ENCODE data around the gene WBP1L. TPM values are rescaled to one million over a fixed set of nuclear protein-coding genes. Genes with fewer than 3 reads are reported as not detected.
"Not testable (repeated sequence)": the region's sequence is repeated elsewhere in the genome, so short reads cannot be mapped to it uniquely, and the experiment has no call there.

WBP1L gene
- total and polyA plus RNA-seq, 12 donors, result 14.3 to 33.3 (median 20.7) TPM

GRCh38 chr10:102757323-102757722 is 13.6 kb downstream of the WBP1L start:
- H3K4me1 ChIP-seq, result peaks cover 10 to 81% (median 41%) of the 10 kb centered on the region in 9 donors
- 97 to 98% methylated on average over 6 of the region's 6 CpGs for WGBS, 2 donors
- no peaks in the 10 kb centered on the region for H3K27me3 ChIP-seq
- TF ChIP-seq CTCF (IDR thresholded peaks at IDR 0.05), result no peak
- peaks cover 0 to 10% (median 0%) of the 10 kb centered on the region in 9 donors for H3K36me3 ChIP-seq
- no peak overlapping the region for H3K27ac ChIP-seq
- H3K4me3 ChIP-seq, result no peak overlapping the region
- H3K9me3 ChIP-seq, result peaks cover 0 to 5% (median 0%) of the 10 kb centered on the region in 11 donors
- intact Hi-C loops (cut with DNase I), result loop anchor here in 2 of 10 donors (10.0 kb wide), 1 partner anchor 57 kb away; no protein-coding TSS in a partner anchor
- ATAC-seq, result no peak
- no peak for DNase-seq

- H3K4me1 ChIP-seq, result peaks cover 3 to 76% (median 33%) of the 10 kb centered on the region in 9 donors
Measured at GRCh38 chr10:102758240-102758932, 14.6 kb downstream of the WBP1L start.

GRCh38 chr10:102758933-102759262 is 15.2 kb downstream of the WBP1L start:
- intact Hi-C loops (cut with DNase I), result loop anchor here in 2 of 10 donors (10.0 kb wide), 1 partner anchor 56 kb away; no protein-coding TSS in a partner anchor
- peaks cover 3 to 76% (median 33%) of the 10 kb centered on the region in 9 donors for H3K4me1 ChIP-seq
- not testable (repeated sequence) for H3K4me3 ChIP-seq, DNase-seq, ATAC-seq, H3K27me3 ChIP-seq, H3K9me3 ChIP-seq
- WGBS, 2 donors, result 31 to 42% methylated on average over 6 of the region's 12 CpGs
- peak overlapping the region in 8 of 10 donors; percentile 19 to 68 (median 47) for H3K27ac ChIP-seq
- peaks cover 0 to 16% (median 0%) of the 10 kb centered on the region in 9 donors for H3K36me3 ChIP-seq

More at GRCh38 chr10:102758240-102758932, 14.6 kb downstream of the WBP1L start:
- Histone ChIP-seq H3K4me3 (no peak overlapping the region), H3K27me3 (no peaks in the 10 kb centered on the region), H3K9me3 (peaks cover 0 to 5% (median 0%) of the 10 kb centered on the region in 11 donors), H3K36me3 (peaks cover 0 to 11% (median 0%) of the 10 kb centered on the region in 9 donors), H3K27ac (peak overlapping the region in 8 of 10 donors; percentile 19 to 68 (median 46))
- intact Hi-C loops (cut with DNase I), result loop anchor here in 2 of 10 donors (10.0 kb wide), 1 partner anchor 56 kb away; no protein-coding TSS in a partner anchor
- 62 to 70% methylated on average over 9 of the region's 9 CpGs for WGBS, 2 donors
- DNase-seq (no peak), ATAC-seq (no peak)
- TF ChIP-seq CTCF (IDR thresholded peaks at IDR 0.05), result no peak

- Histone ChIP-seq H3K36me3 (peaks cover 0 to 18% (median 0%) of the 10 kb centered on the region in 9 donors), H3K4me1 (peaks cover 0 to 76% (median 32%) of the 10 kb centered on the region in 9 donors), H3K27ac (peak overlapping the region in 5 of 10 donors; percentile 34 to 68 (median 57)), H3K4me3 (no peak overlapping the region), H3K27me3 (no peaks in the 10 kb centered on the region), H3K9me3 (peaks cover 0 to 5% (median 0%) of the 10 kb centered on the region in 11 donors)
- intact Hi-C loops (cut with DNase I), result loop anchor here in 2 of 10 donors (10.0 kb wide), 1 partner anchor 55 kb away; no protein-coding TSS in a partner anchor
- WGBS, 2 donors, result 87 to 89% methylated on average over 3 of the region's 3 CpGs
- no peak for TF ChIP-seq CTCF (IDR thresholded peaks at IDR 0.05)
- ATAC-seq, result no peak
- DNase-seq, result no peak
Measured at GRCh38 chr10:102759497-102760210, 15.9 kb downstream of the WBP1L start.

All from heart right ventricle (tissue), 16 donors.